ENCODE data around the gene FOLR1.
"Not testable (repeated sequence)": the region's sequence is repeated elsewhere in the genome, so short reads cannot be mapped to it uniquely, and the experiment has no call there.

The FOLR1 gene

GRCh38 chr11:72164187-72164586 is 27.8 kb upstream of the FOLR1 start:
- H3K27ac ChIP-seq (ENCODE audit: low read depth, low read length); H3K4me3 ChIP-seq (ENCODE audit: low read depth, low read length); H3K36me3 ChIP-seq (ENCODE audit: insufficient read depth, low read length); H3K79me2 ChIP-seq (ENCODE audit: control insufficient read depth, insufficient read depth, low read length, unreplicated experiment); H2AFZ ChIP-seq (ENCODE audit: low read length, unreplicated experiment); H3K4me1 ChIP-seq (ENCODE audit: control insufficient read depth, insufficient read depth, low read length, unreplicated experiment): not testable (repeated sequence)
- peaks cover 38% of the 10 kb centered on the region for H3K27me3 ChIP-seq (ENCODE audit: insufficient read depth, low read length)

GRCh38 chr11:72169046-72169555 is 22.8 kb upstream of the FOLR1 start:
- H2AFZ ChIP-seq (ENCODE audit: low read length, unreplicated experiment); H3K27ac ChIP-seq (ENCODE audit: low read depth, low read length); H3K4me3 ChIP-seq (ENCODE audit: low read depth, low read length); H3K27me3 ChIP-seq (ENCODE audit: insufficient read depth, low read length); H3K79me2 ChIP-seq (ENCODE audit: control insufficient read depth, insufficient read depth, low read length, unreplicated experiment); H3K36me3 ChIP-seq (ENCODE audit: insufficient read depth, low read length); H3K4me1 ChIP-seq (ENCODE audit: control insufficient read depth, insufficient read depth, low read length, unreplicated experiment): not testable (repeated sequence)

DNA sequence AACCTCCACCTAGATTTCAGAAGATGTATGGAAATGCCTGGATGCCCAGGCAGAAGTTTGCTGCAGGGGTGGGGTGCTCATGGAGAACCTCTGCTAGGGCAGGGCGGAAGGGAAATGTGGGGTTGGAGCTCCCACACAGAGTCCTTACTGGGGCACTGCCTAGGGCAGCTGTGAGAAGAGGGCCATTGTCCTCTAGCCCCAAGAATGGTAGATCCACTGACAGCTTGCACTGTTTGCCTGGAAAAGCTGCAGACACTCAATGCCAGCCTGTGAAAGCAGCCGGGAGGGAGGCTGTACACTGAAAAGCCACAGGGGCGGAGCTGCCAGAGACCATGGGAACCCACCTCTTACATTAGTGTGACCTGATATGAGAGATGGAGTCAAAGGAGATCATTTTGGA is 22.2 kb upstream of the FOLR1 start:
- H3K36me3 ChIP-seq (ENCODE audit: insufficient read depth, low read length); H2AFZ ChIP-seq (ENCODE audit: low read length, unreplicated experiment); H3K27ac ChIP-seq (ENCODE audit: low read depth, low read length); H3K27me3 ChIP-seq (ENCODE audit: insufficient read depth, low read length); H3K4me3 ChIP-seq (ENCODE audit: low read depth, low read length); H3K4me1 ChIP-seq (ENCODE audit: control insufficient read depth, insufficient read depth, low read length, unreplicated experiment); H3K79me2 ChIP-seq (ENCODE audit: control insufficient read depth, insufficient read depth, low read length, unreplicated experiment): not testable (repeated sequence)

GRCh38 chr11:72172043-72172442 is 19.9 kb upstream of the FOLR1 start:
- H3K79me2 ChIP-seq (ENCODE audit: control insufficient read depth, insufficient read depth, low read length, unreplicated experiment); H3K4me1 ChIP-seq (ENCODE audit: control insufficient read depth, insufficient read depth, low read length, unreplicated experiment); H3K27me3 ChIP-seq (ENCODE audit: insufficient read depth, low read length); H2AFZ ChIP-seq (ENCODE audit: low read length, unreplicated experiment); H3K4me3 ChIP-seq (ENCODE audit: low read depth, low read length); H3K36me3 ChIP-seq (ENCODE audit: insufficient read depth, low read length); H3K27ac ChIP-seq (ENCODE audit: low read depth, low read length): not testable (repeated sequence)

DNA sequence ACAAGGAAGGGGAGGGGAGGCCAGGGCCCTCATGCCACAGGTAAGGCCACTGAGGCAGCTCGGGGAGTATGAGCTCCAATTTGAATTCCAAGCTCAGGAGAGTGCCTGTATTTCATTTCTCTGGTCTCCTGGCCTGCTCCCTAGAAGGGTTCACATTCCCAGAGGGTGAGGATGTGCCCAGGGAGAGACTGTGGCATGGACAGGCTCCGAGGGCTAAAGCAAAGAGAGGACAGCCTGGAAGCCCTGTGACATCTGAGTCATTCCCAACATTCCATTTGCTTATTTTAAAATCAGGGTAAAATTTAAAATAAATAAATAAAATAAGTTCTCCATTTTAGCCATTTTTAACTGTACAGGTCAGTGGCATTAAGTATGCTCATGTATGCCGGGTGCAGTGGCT is 18.6 kb upstream of the FOLR1 start:
- Histone ChIP-seq H2AFZ (ENCODE audit: low read length, unreplicated experiment) (no peak overlapping the region), H3K79me2 (ENCODE audit: control insufficient read depth, insufficient read depth, low read length, unreplicated experiment) (no peaks in the 10 kb centered on the region)

DNA sequence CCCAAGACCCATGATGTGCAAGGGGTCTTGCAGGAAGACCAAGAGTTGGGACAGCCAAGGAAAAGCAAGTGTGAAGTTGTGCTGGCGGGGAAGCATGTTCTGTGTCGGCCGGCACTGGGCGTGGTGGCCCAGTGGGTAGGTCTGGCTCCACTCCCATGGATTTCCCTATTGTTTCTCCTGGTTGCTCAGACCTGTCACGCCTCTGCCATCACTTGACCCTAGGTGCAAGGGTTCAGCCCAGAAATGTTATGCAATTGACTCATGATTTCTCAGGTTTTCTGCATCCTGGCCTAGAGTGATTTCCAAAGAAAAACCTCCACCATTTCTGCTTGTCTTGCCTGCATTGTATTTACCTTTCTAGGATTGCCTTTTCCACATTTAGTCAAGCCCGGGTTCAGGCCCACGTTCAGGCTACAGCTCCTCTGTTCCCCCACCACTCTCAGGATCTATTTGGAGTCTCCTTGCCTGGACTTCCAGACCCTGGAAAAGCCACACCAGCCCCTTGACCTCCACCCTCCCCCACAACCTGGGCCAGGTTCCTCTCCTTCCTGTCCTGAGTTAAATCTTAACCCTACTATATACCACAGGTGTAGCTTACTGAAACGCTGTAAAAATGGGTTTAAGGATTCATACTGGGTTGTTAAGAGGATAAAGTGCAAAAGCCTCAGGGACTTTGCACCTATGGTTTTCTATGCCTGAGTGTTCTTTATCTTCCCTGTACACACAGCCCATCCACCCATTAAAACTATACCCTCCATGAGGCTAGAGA is 17.5 kb upstream of the FOLR1 start:
- H3K27ac ChIP-seq (ENCODE audit: low read depth, low read length): no peak overlapping the region
- no peaks in the 10 kb centered on the region for H3K36me3 ChIP-seq (ENCODE audit: insufficient read depth, low read length)
- no peak overlapping the region for H2AFZ ChIP-seq (ENCODE audit: low read length, unreplicated experiment)
- no peak overlapping the region for H3K4me3 ChIP-seq (ENCODE audit: low read depth, low read length)
- no peaks in the 10 kb centered on the region for H3K27me3 ChIP-seq (ENCODE audit: insufficient read depth, low read length)
- H3K79me2 ChIP-seq (ENCODE audit: control insufficient read depth, insufficient read depth, low read length, unreplicated experiment): no peaks in the 10 kb centered on the region
- no peaks in the 10 kb centered on the region for H3K4me1 ChIP-seq (ENCODE audit: control insufficient read depth, insufficient read depth, low read length, unreplicated experiment)

More for the DNA sequence above, 18.6 kb upstream of the FOLR1 start:
- Histone ChIP-seq H3K4me3 (ENCODE audit: low read depth, low read length) (no peak overlapping the region), H3K4me1 (ENCODE audit: control insufficient read depth, insufficient read depth, low read length, unreplicated experiment) (no peaks in the 10 kb centered on the region), H3K36me3 (ENCODE audit: insufficient read depth, low read length) (no peaks in the 10 kb centered on the region), H3K27me3 (ENCODE audit: insufficient read depth, low read length) (no peaks in the 10 kb centered on the region), H3K27ac (ENCODE audit: low read depth, low read length) (no peak overlapping the region)

GRCh38 chr11:72177656-72178055 is 14.3 kb upstream of the FOLR1 start:
- H2AFZ ChIP-seq (ENCODE audit: low read length, unreplicated experiment): no peak overlapping the region
- no peaks in the 10 kb centered on the region for H3K36me3 ChIP-seq (ENCODE audit: insufficient read depth, low read length)
- no peaks in the 10 kb centered on the region for H3K27me3 ChIP-seq (ENCODE audit: insufficient read depth, low read length)
- H3K4me3 ChIP-seq (ENCODE audit: low read depth, low read length): no peak overlapping the region
- H3K27ac ChIP-seq (ENCODE audit: low read depth, low read length): no peak overlapping the region
- no peaks in the 10 kb centered on the region for H3K79me2 ChIP-seq (ENCODE audit: control insufficient read depth, insufficient read depth, low read length, unreplicated experiment)
- no peaks in the 10 kb centered on the region for H3K4me1 ChIP-seq (ENCODE audit: control insufficient read depth, insufficient read depth, low read length, unreplicated experiment)

GRCh38 chr11:72179049-72179803 is 12.7 kb upstream of the FOLR1 start:
- Histone ChIP-seq H3K4me3 (ENCODE audit: low read depth, low read length) (no peak overlapping the region), H3K27ac (ENCODE audit: low read depth, low read length) (no peak overlapping the region), H3K79me2 (ENCODE audit: control insufficient read depth, insufficient read depth, low read length, unreplicated experiment) (no peaks in the 10 kb centered on the region), H2AFZ (ENCODE audit: low read length, unreplicated experiment) (no peak overlapping the region), H3K4me1 (ENCODE audit: control insufficient read depth, insufficient read depth, low read length, unreplicated experiment) (no peaks in the 10 kb centered on the region), H3K36me3 (ENCODE audit: insufficient read depth, low read length) (no peaks in the 10 kb centered on the region), H3K27me3 (ENCODE audit: insufficient read depth, low read length) (no peaks in the 10 kb centered on the region)

DNA sequence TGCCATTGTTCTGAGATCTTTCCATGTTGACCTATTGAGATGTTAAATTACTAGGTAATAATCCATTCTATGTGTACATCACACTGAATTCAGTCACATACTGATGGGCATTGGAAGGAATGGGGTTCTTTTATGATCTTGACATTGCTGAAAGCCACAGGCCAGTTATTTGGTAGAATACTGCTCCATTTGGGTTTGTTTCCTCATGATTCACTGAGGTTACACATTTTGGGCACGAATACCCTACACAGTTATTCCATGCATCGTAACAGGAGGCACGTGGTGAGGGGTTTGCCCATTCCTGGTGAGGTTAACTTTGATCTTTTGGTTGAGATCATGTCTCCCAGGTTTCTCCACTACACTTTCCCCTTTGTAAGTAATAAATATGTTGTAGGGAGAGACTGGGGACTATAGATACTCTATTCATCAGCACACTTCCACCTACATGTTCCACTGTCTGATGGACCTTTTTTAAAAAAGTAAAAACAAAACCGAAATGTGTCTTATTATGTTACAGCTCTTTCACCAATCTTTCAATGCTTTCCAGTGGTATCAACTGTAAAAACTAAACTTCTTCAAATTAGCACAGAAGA is 12.0 kb upstream of the FOLR1 start:
- no peak overlapping the region for H3K4me3 ChIP-seq (ENCODE audit: low read depth, low read length)
- H3K36me3 ChIP-seq (ENCODE audit: insufficient read depth, low read length): no peaks in the 10 kb centered on the region
- no peaks in the 10 kb centered on the region for H3K79me2 ChIP-seq (ENCODE audit: control insufficient read depth, insufficient read depth, low read length, unreplicated experiment)
- H3K27me3 ChIP-seq (ENCODE audit: insufficient read depth, low read length): no peaks in the 10 kb centered on the region
- no peak overlapping the region for H2AFZ ChIP-seq (ENCODE audit: low read length, unreplicated experiment)
- no peaks in the 10 kb centered on the region for H3K4me1 ChIP-seq (ENCODE audit: control insufficient read depth, insufficient read depth, low read length, unreplicated experiment)
- no peak overlapping the region for H3K27ac ChIP-seq (ENCODE audit: low read depth, low read length)

GRCh38 chr11:72180892-72181552 is 10.9 kb upstream of the FOLR1 start:
- H3K27ac ChIP-seq (ENCODE audit: low read depth, low read length); H3K79me2 ChIP-seq (ENCODE audit: control insufficient read depth, insufficient read depth, low read length, unreplicated experiment); H2AFZ ChIP-seq (ENCODE audit: low read length, unreplicated experiment); H3K27me3 ChIP-seq (ENCODE audit: insufficient read depth, low read length); H3K36me3 ChIP-seq (ENCODE audit: insufficient read depth, low read length); H3K4me1 ChIP-seq (ENCODE audit: control insufficient read depth, insufficient read depth, low read length, unreplicated experiment); H3K4me3 ChIP-seq (ENCODE audit: low read depth, low read length): not testable (repeated sequence)
